HG03342 (cell line): Measurements from ENCODE around the gene IDE.
"Not testable (repeated sequence)": the region's sequence is repeated elsewhere in the genome, so short reads cannot be mapped to it uniquely, and the experiment has no call there.

Experiments used
- ATAC-seq: cut with Tn5 transposase; IDR thresholded peaks from one replicate; pipeline ENCODE4 v1.9.1; 2021; ENCODE audit warnings: mild to moderate bottlenecking, moderate library complexity; ENCODE audit not compliant: unreplicated experiment

Gene IDE

GRCh38 chr10:92573798-92574547 lies at the start of gene IDE:
IDE (minus strand) TSS chr10:92574093; CDS start chr10:92574019, 74 bp downstream.
- peak; percentile 65 for ATAC-seq

- no peak for ATAC-seq
Observed at GRCh38 chr10:92619368-92619767, 45.5 kb upstream of the IDE start.

DNA sequence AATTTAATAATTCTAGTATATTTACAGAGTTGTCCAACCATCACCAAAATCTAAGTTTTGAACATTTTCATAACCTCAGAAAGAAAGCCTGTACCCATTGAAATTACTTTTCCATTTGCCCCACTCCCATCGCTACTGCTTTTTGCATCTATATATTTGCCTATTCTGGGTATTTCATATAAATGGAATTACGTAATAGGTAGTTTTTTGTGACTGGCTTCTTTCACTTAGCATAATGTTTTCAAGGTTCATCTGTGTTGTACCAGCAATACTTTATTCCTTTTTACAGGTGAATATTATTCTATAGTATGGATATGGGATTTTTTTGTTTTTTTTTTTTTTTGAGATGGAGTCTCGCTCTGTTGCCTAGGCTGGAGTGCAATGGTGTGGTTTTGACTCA lies 41.6 kb upstream of the IDE start:
- ATAC-seq = no peak

DNA sequence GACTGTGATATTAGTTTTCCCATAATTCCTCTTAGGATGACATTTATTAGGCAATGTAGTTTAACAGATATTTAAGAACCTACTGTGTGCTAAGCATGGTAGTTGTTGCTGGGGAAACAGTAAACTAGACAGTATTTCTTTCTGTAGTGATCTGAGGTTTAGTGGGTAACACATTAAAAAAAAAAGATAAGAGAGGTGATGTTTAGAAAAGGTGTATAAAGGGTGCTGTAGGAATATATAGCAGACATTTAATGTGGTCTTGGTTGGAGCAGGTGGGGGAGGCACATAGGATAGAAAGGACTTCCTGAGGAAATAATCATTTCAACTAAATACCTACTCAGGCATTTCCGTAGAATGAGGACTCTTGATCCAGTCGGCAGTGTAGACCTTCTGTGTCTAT lies 30.9 kb upstream of the IDE start:
- ATAC-seq = no peak

DNA sequence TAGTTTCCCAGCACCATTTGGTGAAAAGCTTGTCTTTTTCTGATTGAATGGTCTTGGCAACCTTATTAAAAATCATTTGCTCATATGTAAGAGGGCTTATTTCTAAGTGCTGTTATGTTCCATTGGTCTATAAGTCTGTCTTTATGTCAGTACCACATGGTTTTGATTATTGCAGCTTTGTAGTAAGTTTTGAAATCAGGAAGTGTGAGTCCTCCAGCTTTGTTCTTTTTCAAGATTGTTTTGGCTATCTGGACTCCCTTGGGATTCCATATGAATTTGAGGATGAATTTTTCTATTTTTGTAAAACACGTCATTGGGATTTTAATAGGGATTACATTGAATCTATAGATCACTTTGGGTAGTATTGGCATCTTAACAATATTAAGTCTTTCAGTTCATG lies 24.4 kb upstream of the IDE start:
- ATAC-seq = no peak

DNA sequence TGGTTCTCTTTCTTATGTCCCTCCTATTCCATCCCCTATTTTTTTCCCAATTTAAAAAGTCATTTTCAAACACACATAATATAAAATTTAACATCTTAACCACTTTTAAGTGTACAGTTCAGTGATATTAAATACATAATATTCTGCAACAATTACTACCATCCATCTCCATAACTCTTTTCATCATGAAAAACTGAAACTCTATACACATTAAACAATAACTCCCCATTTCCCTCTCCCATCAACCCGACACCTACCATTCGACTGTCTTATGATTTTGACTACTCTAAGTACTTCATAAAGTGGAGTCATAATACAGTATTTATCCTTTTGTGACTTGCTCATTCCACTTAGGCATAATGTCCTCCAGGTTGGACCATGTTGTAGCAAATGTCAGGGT lies 21.6 kb upstream of the IDE start:
- no peak for ATAC-seq

- no peak for ATAC-seq
Observed at GRCh38 chr10:92593619-92594588, 20.0 kb upstream of the IDE start.

DNA sequence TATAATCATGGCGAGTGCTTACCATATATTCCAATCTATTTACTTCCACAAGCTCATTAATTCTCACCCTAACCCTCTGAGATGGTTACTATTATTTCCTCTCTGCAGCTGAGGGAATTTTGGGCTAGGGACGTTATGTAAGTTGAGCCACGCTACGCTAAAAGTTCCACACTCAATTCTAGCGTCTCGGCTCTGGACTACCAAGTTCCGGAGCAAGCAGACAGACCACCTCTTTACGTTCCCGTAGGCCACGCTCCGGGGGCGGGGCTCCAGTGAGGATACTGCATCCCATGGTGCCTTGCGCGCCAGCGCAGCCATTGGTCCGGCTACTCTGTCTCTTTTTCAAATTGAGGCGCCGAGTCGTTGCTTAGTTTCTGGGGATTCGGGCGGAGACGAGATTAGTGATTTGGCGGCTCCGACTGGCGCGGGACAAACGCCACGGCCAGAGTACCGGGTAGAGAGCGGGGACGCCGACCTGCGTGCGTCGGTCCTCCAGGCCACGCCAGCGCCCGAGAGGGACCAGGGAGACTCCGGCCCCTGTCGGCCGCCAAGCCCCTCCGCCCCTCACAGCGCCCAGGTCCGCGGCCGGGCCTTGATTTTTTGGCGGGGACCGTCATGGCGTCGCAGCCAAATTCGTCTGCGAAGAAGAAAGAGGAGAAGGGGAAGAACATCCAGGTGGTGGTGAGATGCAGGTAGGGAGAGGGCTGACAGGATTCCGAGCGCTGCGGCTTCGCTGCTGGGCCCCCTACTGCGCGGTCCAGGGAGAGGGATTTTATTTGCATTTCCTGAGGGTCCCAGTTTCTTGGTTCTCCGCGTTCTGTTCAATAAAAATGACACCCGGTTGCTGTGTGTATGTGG lies 19.1 kb upstream of the IDE start, which contains the start of gene KIF11:
Gene KIF11 (plus strand): TSS at position 370 of the 858 bp plus-strand sequence. CDS start 246 bp downstream, at position 616.
- peak; percentile 67 for ATAC-seq

DNA sequence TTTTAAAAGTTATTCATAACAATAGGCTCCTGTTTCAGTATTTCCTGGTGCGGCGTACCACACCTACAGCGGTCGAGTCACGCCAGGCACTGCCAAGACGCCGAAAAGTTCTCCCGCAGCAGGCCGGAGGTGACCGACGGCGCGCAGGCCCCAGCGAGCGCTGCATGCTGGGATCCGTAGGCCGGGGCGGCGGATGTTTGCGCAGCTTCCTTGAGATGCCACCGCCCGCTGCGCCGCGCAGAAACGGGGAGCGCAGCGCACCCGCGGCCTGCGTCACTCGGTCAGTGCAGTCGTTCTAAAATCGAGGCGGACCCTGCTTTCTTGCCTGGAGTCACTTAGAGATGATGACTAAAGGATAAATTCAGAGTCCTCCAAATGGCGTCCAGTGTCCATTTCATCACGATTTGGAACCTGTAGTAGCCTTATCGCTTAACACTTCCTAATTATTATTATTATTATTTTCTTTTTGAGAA lies 17.7 kb upstream of the IDE start:
- ATAC-seq = peak; percentile 70

GRCh38 chr10:92590623-92591549 lies 17.0 kb upstream of the IDE start:
- ATAC-seq = peak; percentile 4

- ATAC-seq = not testable (repeated sequence)
Observed at GRCh38 chr10:92582347-92582746, 8.5 kb upstream of the IDE start.

DNA sequence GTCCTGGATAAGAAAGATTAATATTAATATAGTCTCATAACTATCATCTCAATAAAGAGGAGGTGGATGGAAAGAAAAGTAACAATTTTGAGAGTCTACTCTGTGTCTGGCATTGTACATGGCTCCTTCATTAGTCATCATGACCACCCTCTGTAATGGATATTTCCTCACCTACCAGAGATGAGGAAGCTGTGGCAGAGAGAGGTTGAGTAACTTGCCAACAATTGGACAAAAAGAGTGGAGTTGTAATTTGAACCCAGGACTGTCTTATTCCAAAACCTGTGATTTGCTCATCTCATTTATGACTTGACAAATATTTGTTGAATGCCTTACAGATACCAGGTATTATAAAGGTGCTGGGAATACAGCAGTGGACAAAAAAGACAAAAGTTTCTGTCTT lies 2.1 kb upstream of the IDE start:
- ATAC-seq = no peak

DNA sequence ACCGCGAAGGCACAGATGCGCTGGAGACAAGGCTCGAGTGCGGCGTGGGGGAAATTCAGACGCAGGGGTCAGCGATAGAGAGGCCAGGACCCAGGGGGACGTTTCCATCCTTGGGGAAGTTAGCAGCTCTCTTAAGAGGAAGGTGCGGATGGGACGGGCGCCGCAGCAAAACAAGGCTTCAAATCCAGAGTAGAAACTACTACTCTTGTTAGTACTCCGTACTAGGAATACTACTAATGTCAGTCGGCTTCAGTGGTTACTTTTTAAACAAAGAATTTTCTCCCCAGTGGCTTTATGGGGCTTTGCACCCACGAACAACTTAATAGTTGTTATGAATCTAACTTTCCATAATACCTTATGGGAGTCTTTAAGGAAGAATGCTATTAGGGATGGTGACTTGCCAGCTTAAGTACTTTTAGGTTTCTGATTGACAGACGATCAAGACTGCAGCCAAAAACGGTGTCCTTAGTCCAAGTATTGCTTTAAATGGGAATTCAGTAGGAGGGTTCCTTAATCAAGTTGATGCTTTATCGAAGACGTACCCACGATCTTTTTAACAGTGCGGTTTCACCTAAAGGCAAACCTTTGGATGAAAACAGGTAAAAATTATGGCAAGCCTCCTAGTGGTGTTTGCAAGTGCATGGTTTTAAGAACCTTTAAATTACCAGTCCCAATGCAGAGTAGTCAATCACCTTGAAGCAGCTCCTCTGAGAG lies 812 bp upstream of the IDE start:
- peak; percentile 20 for ATAC-seq

GRCh38 chr10:92573091-92573797 lies 649 bp downstream of the IDE start:
- no peak for ATAC-seq

GRCh38 chr10:92572362-92573090 lies 1.4 kb downstream of the IDE start:
- no peak for ATAC-seq

DNA sequence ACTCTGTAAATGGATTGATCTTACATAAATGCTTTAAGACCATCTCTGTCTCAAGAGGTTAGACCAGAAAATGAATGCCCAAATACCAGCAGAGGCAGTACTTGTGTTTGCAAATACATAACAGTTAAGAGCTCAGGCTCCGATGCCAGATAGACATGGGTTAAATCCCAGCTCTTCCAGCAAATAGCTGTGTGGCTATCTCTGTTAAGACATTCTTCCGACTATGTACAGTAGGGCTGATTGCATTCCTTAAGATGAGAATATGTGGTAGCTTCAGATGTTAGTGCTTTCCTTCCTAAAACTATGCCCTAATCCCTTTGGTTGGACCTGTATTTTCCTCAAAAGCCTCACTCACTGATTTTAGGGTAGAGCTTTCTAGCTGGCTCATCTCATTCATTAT lies 2.2 kb downstream of the IDE start:
- no peak for ATAC-seq

GRCh38 chr10:92569663-92570062 lies 4.2 kb downstream of the IDE start:
- ATAC-seq = not testable (repeated sequence)

GRCh38 chr10:92569071-92569470 lies 4.8 kb downstream of the IDE start:
- no peak for ATAC-seq
